ENCODE results near the gene BMP4.

DNA sequence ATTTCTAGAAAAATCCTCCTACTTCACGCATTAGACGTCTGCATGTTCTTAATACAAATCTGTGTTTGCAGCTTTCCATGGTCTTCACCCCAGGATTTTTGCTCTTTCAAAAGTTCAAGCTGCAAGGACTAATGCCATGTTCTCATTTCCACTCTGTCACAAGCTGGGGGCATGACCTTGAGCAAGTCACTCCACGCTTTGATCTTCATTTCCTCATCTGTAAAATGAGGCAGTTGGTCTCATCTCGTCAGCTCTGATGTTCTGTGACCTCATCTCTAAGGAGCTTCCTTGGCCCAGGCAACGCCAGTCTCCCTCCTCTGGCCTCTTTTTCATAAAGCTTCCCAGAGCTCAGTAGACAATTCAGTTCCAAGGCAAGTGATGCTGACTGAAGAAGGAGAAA lies 18.8 kb upstream of the BMP4 start:
- TF ChIP-seq, protein P1, sequence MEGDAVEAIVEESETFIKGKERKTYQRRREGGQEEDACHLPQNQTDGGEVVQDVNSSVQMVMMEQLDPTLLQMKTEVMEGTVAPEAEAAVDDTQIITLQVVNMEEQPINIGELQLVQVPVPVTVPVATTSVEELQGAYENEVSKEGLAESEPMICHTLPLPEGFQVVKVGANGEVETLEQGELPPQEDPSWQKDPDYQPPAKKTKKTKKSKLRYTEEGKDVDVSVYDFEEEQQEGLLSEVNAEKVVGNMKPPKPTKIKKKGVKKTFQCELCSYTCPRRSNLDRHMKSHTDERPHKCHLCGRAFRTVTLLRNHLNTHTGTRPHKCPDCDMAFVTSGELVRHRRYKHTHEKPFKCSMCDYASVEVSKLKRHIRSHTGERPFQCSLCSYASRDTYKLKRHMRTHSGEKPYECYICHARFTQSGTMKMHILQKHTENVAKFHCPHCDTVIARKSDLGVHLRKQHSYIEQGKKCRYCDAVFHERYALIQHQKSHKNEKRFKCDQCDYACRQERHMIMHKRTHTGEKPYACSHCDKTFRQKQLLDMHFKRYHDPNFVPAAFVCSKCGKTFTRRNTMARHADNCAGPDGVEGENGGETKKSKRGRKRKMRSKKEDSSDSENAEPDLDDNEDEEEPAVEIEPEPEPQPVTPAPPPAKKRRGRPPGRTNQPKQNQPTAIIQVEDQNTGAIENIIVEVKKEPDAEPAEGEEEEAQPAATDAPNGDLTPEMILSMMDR (IDR thresholded peaks at IDR 0.05), result no peak
- TF ChIP-seq POLR2A (IDR thresholded peaks at IDR 0.05), result no peak
- TF ChIP-seq POLR2AphosphoS5 (IDR thresholded peaks at IDR 0.05), result no peak
- no peak for TF ChIP-seq EP300 (IDR thresholded peaks at IDR 0.05)

Measured in stomach (tissue), 4 donors.